WERI-Rb-1 (cell line): ENCODE data around the gene ZNF710.
A peak's percentile ranks its signal among the peaks of the same experiment; 100 is the strongest.

Source experiments
- DNase-seq: peaks from one replicate; pipeline ENCODE4 v3.0.0-alpha.2; 2020
- H3K27ac ChIP-seq: fragments of 250-450 bp; sonication (Bioruptor Pico); 2 replicates; pipeline ENCODE4 v1.5.1; 2020; ENCODE audit warnings: mild to moderate bottlenecking, moderate library complexity
- H3K27me3 ChIP-seq: fragments of 250-450 bp; sonication (Bioruptor Pico); 2 replicates; pipeline ENCODE4 v1.5.1; 2021; ENCODE audit warnings: mild to moderate bottlenecking, low read depth, moderate library complexity; ENCODE audit not compliant: insufficient read depth, severe bottlenecking
- H3K36me3 ChIP-seq: fragments of 250-450 bp; sonication (Bioruptor Pico); 2 replicates; pipeline ENCODE4 v1.5.1; 2020; ENCODE audit warnings: mild to moderate bottlenecking, moderate library complexity
- H3K4me3 ChIP-seq: 2 replicates; pipeline ENCODE4 v1.5.1; 2011; ENCODE audit warnings: low read depth, mild to moderate bottlenecking, control low read depth, low read length
- H3K9me3 ChIP-seq: fragments of 250-450 bp; sonication (Bioruptor Pico); 2 replicates; pipeline ENCODE4 v1.5.1; 2021; ENCODE audit warnings: mild to moderate bottlenecking, moderate library complexity; ENCODE audit not compliant: severe bottlenecking
- CTCF ChIP-seq: IDR thresholded peaks from 2 replicates; pipeline ENCODE4 v1.5.1; 2011; ENCODE audit warnings: low read depth, mild to moderate bottlenecking, control low read depth, inconsistent platforms, low read length

Gene ZNF710

GRCh38 chr15:90084876-90085423, 83.8 kb downstream of the ZNF710 start:
- no peak for TF ChIP-seq CTCF
- no peaks in the 10 kb centered on the region for H3K27me3 ChIP-seq
- H3K36me3 ChIP-seq: peaks cover 55% of the 10 kb centered on the region
- no peak overlapping the region for H3K27ac ChIP-seq
- DNase-seq: no peak
- no peaks in the 10 kb centered on the region for H3K9me3 ChIP-seq
- no peak overlapping the region for H3K4me3 ChIP-seq

GRCh38 chr15:90085565-90085964, 84.4 kb downstream of the ZNF710 start:
- H3K27me3 ChIP-seq: no peaks in the 10 kb centered on the region
- H3K9me3 ChIP-seq: no peaks in the 10 kb centered on the region
- H3K27ac ChIP-seq: no peak overlapping the region
- TF ChIP-seq CTCF: no peak
- H3K36me3 ChIP-seq: peaks cover 54% of the 10 kb centered on the region
- DNase-seq: no peak
- no peak overlapping the region for H3K4me3 ChIP-seq

- no peak overlapping the region; the same call in 1 of the 2 replicates for H3K27ac ChIP-seq
- H3K4me3 ChIP-seq: no peak overlapping the region
- no peaks in the 10 kb centered on the region for H3K27me3 ChIP-seq
- H3K9me3 ChIP-seq: no peaks in the 10 kb centered on the region
- peak; percentile 61 for DNase-seq
- peaks cover 62% of the 10 kb centered on the region for H3K36me3 ChIP-seq
- TF ChIP-seq CTCF: peak; percentile 82
These were observed 85.7 kb downstream of the ZNF710 start for GRCh38 chr15:90086868-90087268.

GRCh38 chr15:90087454-90088154, 86.5 kb downstream of the ZNF710 start:
- no peak overlapping the region for H3K27ac ChIP-seq
- H3K9me3 ChIP-seq: no peaks in the 10 kb centered on the region
- H3K36me3 ChIP-seq: peaks cover 60% of the 10 kb centered on the region
- H3K27me3 ChIP-seq: no peaks in the 10 kb centered on the region
- no peak overlapping the region for H3K4me3 ChIP-seq
- DNase-seq: peak; percentile 53
- TF ChIP-seq CTCF: peak; percentile 56

- no peak for DNase-seq
- H3K27ac ChIP-seq: no peak overlapping the region
- H3K9me3 ChIP-seq: no peaks in the 10 kb centered on the region
- no peaks in the 10 kb centered on the region for H3K27me3 ChIP-seq
- no peak overlapping the region for H3K4me3 ChIP-seq
- TF ChIP-seq CTCF: no peak
- peaks cover 36% of the 10 kb centered on the region for H3K36me3 ChIP-seq
These were observed 89.2 kb downstream of the ZNF710 start for GRCh38 chr15:90090226-90090848.
